ENCODE results near the gene FOXO6.

Gene FOXO6

GRCh38 chr1:41360786-41361494, at the start of gene FOXO6:
Gene FOXO6, plus strand, starts transcription at chr1:41361434.
- peak; percentile 93 for DNase-seq

- DNase-seq: no peak
Observed at GRCh38 chr1:41312991-41313645, 48.1 kb upstream of the FOXO6 start.

- no peak for DNase-seq
Observed at GRCh38 chr1:41313661-41314131, 47.5 kb upstream of the FOXO6 start.

GRCh38 chr1:41314376-41315145, 46.7 kb upstream of the FOXO6 start:
- no peak for DNase-seq

GRCh38 chr1:41315146-41315822, 46.0 kb upstream of the FOXO6 start:
- no peak for DNase-seq

- DNase-seq: no peak
Observed at GRCh38 chr1:41315871-41316270, 45.4 kb upstream of the FOXO6 start.

- DNase-seq: no peak
Observed at GRCh38 chr1:41317361-41317760, 43.9 kb upstream of the FOXO6 start.

GRCh38 chr1:41318135-41318534, 43.1 kb upstream of the FOXO6 start:
- DNase-seq: no peak

GRCh38 chr1:41319106-41319755, 42.0 kb upstream of the FOXO6 start:
- no peak for DNase-seq

- DNase-seq: no peak
Observed at GRCh38 chr1:41319807-41320711, 41.2 kb upstream of the FOXO6 start.

- DNase-seq: no peak
Observed at GRCh38 chr1:41320895-41321676, 40.1 kb upstream of the FOXO6 start.

GRCh38 chr1:41322101-41322661, 39.1 kb upstream of the FOXO6 start:
- DNase-seq: no peak

- peak; percentile 15 for DNase-seq
Observed at GRCh38 chr1:41322835-41323234, 38.4 kb upstream of the FOXO6 start.

GRCh38 chr1:41323243-41323642, 38.0 kb upstream of the FOXO6 start:
- no peak for DNase-seq

- DNase-seq: no peak
Observed at GRCh38 chr1:41325801-41326200, 35.4 kb upstream of the FOXO6 start.

- no peak for DNase-seq
Observed at GRCh38 chr1:41327383-41327999, 33.7 kb upstream of the FOXO6 start.

GRCh38 chr1:41328001-41328615, 33.1 kb upstream of the FOXO6 start:
- DNase-seq: no peak

- DNase-seq: no peak
Observed at GRCh38 chr1:41328780-41329640, 32.2 kb upstream of the FOXO6 start.
